ENCODE measurements around the gene MUC12. TPM values are rescaled to one million over a fixed set of nuclear protein-coding genes. Genes with fewer than 3 reads are reported as not detected.

Gene MUC12
- total RNA-seq, 1 donor from 2014 or later, result under 0.01 TPM

- no peak overlapping the region for H3K4me3 ChIP-seq (ENCODE audit: low read depth, low read length)
- no peaks in the 10 kb centered on the region for H3K36me3 ChIP-seq (ENCODE audit: control insufficient read depth, insufficient read depth, low read length)
- no peak for FAIRE-seq
- DNase-seq (ENCODE audit: low read depth), result no peak
- peaks cover 23% of the 10 kb centered on the region for H3K27me3 ChIP-seq (ENCODE audit: control insufficient read depth, insufficient read depth, low read length)
- TF ChIP-seq, protein P1, sequence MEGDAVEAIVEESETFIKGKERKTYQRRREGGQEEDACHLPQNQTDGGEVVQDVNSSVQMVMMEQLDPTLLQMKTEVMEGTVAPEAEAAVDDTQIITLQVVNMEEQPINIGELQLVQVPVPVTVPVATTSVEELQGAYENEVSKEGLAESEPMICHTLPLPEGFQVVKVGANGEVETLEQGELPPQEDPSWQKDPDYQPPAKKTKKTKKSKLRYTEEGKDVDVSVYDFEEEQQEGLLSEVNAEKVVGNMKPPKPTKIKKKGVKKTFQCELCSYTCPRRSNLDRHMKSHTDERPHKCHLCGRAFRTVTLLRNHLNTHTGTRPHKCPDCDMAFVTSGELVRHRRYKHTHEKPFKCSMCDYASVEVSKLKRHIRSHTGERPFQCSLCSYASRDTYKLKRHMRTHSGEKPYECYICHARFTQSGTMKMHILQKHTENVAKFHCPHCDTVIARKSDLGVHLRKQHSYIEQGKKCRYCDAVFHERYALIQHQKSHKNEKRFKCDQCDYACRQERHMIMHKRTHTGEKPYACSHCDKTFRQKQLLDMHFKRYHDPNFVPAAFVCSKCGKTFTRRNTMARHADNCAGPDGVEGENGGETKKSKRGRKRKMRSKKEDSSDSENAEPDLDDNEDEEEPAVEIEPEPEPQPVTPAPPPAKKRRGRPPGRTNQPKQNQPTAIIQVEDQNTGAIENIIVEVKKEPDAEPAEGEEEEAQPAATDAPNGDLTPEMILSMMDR (IDR thresholded peaks at IDR 0.05; ENCODE audit: insufficient read depth, low read length, severe bottlenecking), result no peak
These were observed 1.3 kb upstream of the MUC12 start for GRCh38 chr7:100968031-100968430.

- FAIRE-seq (no peak), DNase-seq (ENCODE audit: low read depth) (no peak)
- TF ChIP-seq, protein P1 (IDR thresholded peaks at IDR 0.05; ENCODE audit: insufficient read depth, low read length, severe bottlenecking), result no peak
- H3K36me3 ChIP-seq (ENCODE audit: control insufficient read depth, insufficient read depth, low read length), result no peaks in the 10 kb centered on the region
- H3K4me3 ChIP-seq (ENCODE audit: low read depth, low read length), result no peak overlapping the region
- H3K27me3 ChIP-seq (ENCODE audit: control insufficient read depth, insufficient read depth, low read length), result peaks cover 23% of the 10 kb centered on the region
These were observed 715 bp upstream of the MUC12 start for GRCh38 chr7:100968650-100969049.

GRCh38 chr7:100971111-100972001 lies 2.0 kb downstream of the MUC12 start:
- DNase-seq (ENCODE audit: low read depth) (no peak), FAIRE-seq (peak; percentile 13)
- TF ChIP-seq, protein P1 (IDR thresholded peaks at IDR 0.05; ENCODE audit: insufficient read depth, low read length, severe bottlenecking), result no peak
- no peak overlapping the region for H3K4me3 ChIP-seq (ENCODE audit: low read depth, low read length)
- H3K36me3 ChIP-seq (ENCODE audit: control insufficient read depth, insufficient read depth, low read length), result no peaks in the 10 kb centered on the region
- peaks cover 15% of the 10 kb centered on the region for H3K27me3 ChIP-seq (ENCODE audit: control insufficient read depth, insufficient read depth, low read length)

DNA sequence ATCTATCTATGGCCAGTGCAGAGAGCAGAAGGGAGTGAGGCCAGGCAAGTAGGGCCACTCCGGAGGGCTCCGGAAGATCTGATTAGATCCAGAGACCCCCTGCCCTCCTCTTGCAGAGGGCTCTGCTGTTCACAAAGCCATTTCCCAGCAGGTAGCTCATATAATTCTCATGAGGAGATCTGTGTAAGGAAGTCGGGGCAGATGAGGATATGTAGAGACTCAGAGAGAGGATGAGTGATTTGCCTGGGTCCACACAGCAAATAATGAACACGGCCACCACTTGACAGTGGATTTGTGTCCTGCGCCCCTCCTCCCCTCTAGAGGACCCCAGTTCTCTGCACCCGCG lies 2.6 kb downstream of the MUC12 start:
- TF ChIP-seq, protein P1 (IDR thresholded peaks at IDR 0.05; ENCODE audit: insufficient read depth, low read length, severe bottlenecking), result no peak
- DNase-seq (ENCODE audit: low read depth), result no peak
- Histone ChIP-seq H3K27me3 (ENCODE audit: control insufficient read depth, insufficient read depth, low read length) (peaks cover 10% of the 10 kb centered on the region), H3K4me3 (ENCODE audit: low read depth, low read length) (no peak overlapping the region), H3K36me3 (ENCODE audit: control insufficient read depth, insufficient read depth, low read length) (no peaks in the 10 kb centered on the region)
- FAIRE-seq, result peak; percentile 96

DNA sequence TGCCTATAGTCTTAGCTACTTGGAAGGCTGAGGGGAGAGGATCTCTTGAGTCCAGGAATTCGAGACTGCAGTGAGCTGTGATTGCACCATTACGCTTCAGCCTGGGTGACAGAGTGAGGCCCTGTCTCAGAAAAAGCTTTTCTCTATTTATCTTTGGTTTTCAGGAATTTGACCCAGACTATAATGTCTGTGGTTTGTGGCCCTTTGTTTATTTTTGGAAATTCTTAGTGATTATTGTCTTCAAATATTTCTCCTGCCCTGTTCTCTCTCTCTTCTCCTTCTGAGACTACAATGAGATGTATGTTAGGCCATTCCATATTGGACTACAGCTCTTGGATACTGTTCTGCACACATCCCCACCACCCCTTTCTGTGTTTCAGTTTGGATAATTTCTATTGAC lies 4.7 kb downstream of the MUC12 start:
- TF ChIP-seq, protein P1 (IDR thresholded peaks at IDR 0.05; ENCODE audit: insufficient read depth, low read length, severe bottlenecking), result no peak
- FAIRE-seq (no peak), DNase-seq (ENCODE audit: low read depth) (no peak)
- H3K4me3 ChIP-seq (ENCODE audit: low read depth, low read length), result no peak overlapping the region
- no peaks in the 10 kb centered on the region for H3K36me3 ChIP-seq (ENCODE audit: control insufficient read depth, insufficient read depth, low read length)
- H3K27me3 ChIP-seq (ENCODE audit: control insufficient read depth, insufficient read depth, low read length), result no peaks in the 10 kb centered on the region

Data from bronchial epithelial cell (primary cell).